Measurements from ENCODE around the gene PLIN4.

The PLIN4 gene

GRCh38 chr19:4553775-4554174 lies 35.5 kb upstream of the PLIN4 start:
- TF ChIP-seq MAX (IDR thresholded peaks at IDR 0.05; ENCODE audit: low read depth, low read length): no peak
- TF ChIP-seq POLR2A (IDR thresholded peaks at IDR 0.05; ENCODE audit: extremely low read depth, insufficient read length): no peak
- no peak for TF ChIP-seq MYC (IDR thresholded peaks at IDR 0.05; ENCODE audit: low read depth, low read length)
- no peak for TF ChIP-seq CTCF (IDR thresholded peaks at IDR 0.05; ENCODE audit: low read depth, low read length)
- H3K4me3 ChIP-seq (ENCODE audit: low read depth, low read length): no peak overlapping the region
- no peak for DNase-seq (ENCODE audit: low read depth)

GRCh38 chr19:4553092-4553695 lies 34.9 kb upstream of the PLIN4 start:
- DNase-seq (ENCODE audit: low read depth): no peak
- TF ChIP-seq MYC (IDR thresholded peaks at IDR 0.05; ENCODE audit: low read depth, low read length) (no peak), MAX (IDR thresholded peaks at IDR 0.05; ENCODE audit: low read depth, low read length) (no peak), POLR2A (IDR thresholded peaks at IDR 0.05; ENCODE audit: extremely low read depth, insufficient read length) (no peak), CTCF (IDR thresholded peaks at IDR 0.05; ENCODE audit: low read depth, low read length) (no peak)
- no peak overlapping the region for H3K4me3 ChIP-seq (ENCODE audit: low read depth, low read length)

GRCh38 chr19:4552525-4552819 lies 34.2 kb upstream of the PLIN4 start:
- no peak for TF ChIP-seq MYC (IDR thresholded peaks at IDR 0.05; ENCODE audit: low read depth, low read length)
- TF ChIP-seq POLR2A (IDR thresholded peaks at IDR 0.05; ENCODE audit: extremely low read depth, insufficient read length): no peak
- no peak for TF ChIP-seq CTCF (IDR thresholded peaks at IDR 0.05; ENCODE audit: low read depth, low read length)
- TF ChIP-seq MAX (IDR thresholded peaks at IDR 0.05; ENCODE audit: low read depth, low read length): no peak
- no peak for DNase-seq (ENCODE audit: low read depth)

GRCh38 chr19:4550479-4551050 lies 32.3 kb upstream of the PLIN4 start:
- H3K4me3 ChIP-seq (ENCODE audit: low read depth, low read length): no peak overlapping the region
- TF ChIP-seq POLR2A (IDR thresholded peaks at IDR 0.05; ENCODE audit: extremely low read depth, insufficient read length) (no peak), MYC (IDR thresholded peaks at IDR 0.05; ENCODE audit: low read depth, low read length) (no peak), CTCF (IDR thresholded peaks at IDR 0.05; ENCODE audit: low read depth, low read length) (no peak), MAX (IDR thresholded peaks at IDR 0.05; ENCODE audit: low read depth, low read length) (no peak)
- DNase-seq (ENCODE audit: low read depth): no peak

More at GRCh38 chr19:4552525-4552819, 34.2 kb upstream of the PLIN4 start:
- H3K4me3 ChIP-seq (ENCODE audit: low read depth, low read length): no peak overlapping the region

GRCh38 chr19:4550018-4550417 lies 31.7 kb upstream of the PLIN4 start:
- DNase-seq (ENCODE audit: low read depth): no peak

More at GRCh38 chr19:4550018-4550417, 31.7 kb upstream of the PLIN4 start:
- H3K4me3 ChIP-seq (ENCODE audit: low read depth, low read length): no peak overlapping the region
- no peak for TF ChIP-seq CTCF (IDR thresholded peaks at IDR 0.05; ENCODE audit: low read depth, low read length)
- no peak for TF ChIP-seq POLR2A (IDR thresholded peaks at IDR 0.05; ENCODE audit: extremely low read depth, insufficient read length)
- TF ChIP-seq MAX (IDR thresholded peaks at IDR 0.05; ENCODE audit: low read depth, low read length): no peak
- no peak for TF ChIP-seq MYC (IDR thresholded peaks at IDR 0.05; ENCODE audit: low read depth, low read length)
